Gastroesophageal sphincter (tissue), 4 donors: ENCODE results near the gene NOC3L. TPM values are rescaled to one million over a fixed set of nuclear protein-coding genes. Genes with fewer than 3 reads are reported as not detected.

Source experiments
- ATAC-seq: fragments of 150-250 bp; one replicate; pipeline ENCODE4 v1.9.1; 2016; ENCODE audit warnings: mild to moderate bottlenecking, moderate library complexity
- H3K27ac ChIP-seq, 4 donors: fragments of 200-600 bp; sonication (generic) in 3 of 4; 1 replicate in 3 of 4; 2 replicates in 1 of 4; pipeline ENCODE4 v1.5.1; 2016 to 2019
- H3K27me3 ChIP-seq: fragments of 200-600 bp; sonication (generic); one replicate; pipeline ENCODE4 v1.5.1; 2019
- H3K36me3 ChIP-seq, 2 donors: fragments of 200-600 bp; sonication (generic); one replicate each; pipeline ENCODE4 v1.5.1; 2019; ENCODE audit warnings: control low read depth in 1 of 2
- H3K4me1 ChIP-seq, 3 donors: fragments of 200-600 bp; sonication (generic); 1 replicate in 2 of 3; 2 replicates in 1 of 3; pipeline ENCODE4 v1.5.1; 2016 to 2019; ENCODE audit warnings: control low read depth in 2 of 3
- H3K4me3 ChIP-seq, 2 donors: fragments of 200-600 bp; sonication (generic); one replicate each; pipeline ENCODE4 v1.5.1; 2019; ENCODE audit warnings: mild to moderate bottlenecking in 1 of 2, moderate library complexity in 1 of 2
- H3K9me3 ChIP-seq, 3 donors: fragments of 200-600 bp; sonication (generic); one replicate each; pipeline ENCODE4 v1.5.1; 2017 to 2019; ENCODE audit warnings: control low read depth in 2 of 3
- EP300 ChIP-seq: sonication (generic); formaldehyde crosslinking; IDR thresholded peaks from one replicate; pipeline ENCODE4 v1.6.1; 2017; ENCODE audit warnings: antibody characterized with exemption, mild to moderate bottlenecking
- POLR2A ChIP-seq, 2 donors: fragments of 450-650 bp; IDR thresholded peaks; one replicate each; pipeline ENCODE4 v1.6.1; 2017; ENCODE audit warnings: antibody characterized with exemption in 2 of 2, mild to moderate bottlenecking in 2 of 2, moderate library complexity in 1 of 2
- POLR2AphosphoS5 ChIP-seq: sonication (generic); formaldehyde crosslinking; IDR thresholded peaks from one replicate; pipeline ENCODE4 v1.6.1; 2017; ENCODE audit warnings: antibody characterized with exemption
- WGBS, 2 donors: methylation state at CpG; one replicate each; pipeline ENCODE4 v1.1.5; 2018; ENCODE audit warnings: low coverage in 1 of 2; 5-methylcytosine and 5-hydroxymethylcytosine counted together
- total RNA-seq, 4 donors: library from RNA; depleted of rRNA; stranded (reverse); fragments of >200 nt; gene quantifications; one replicate each; pipeline ENCODE4 v1.1.0, GENCODE V29; 2016
- TF ChIP-seq, protein P1 (sequence below), 4 experiments: fragments of 200-600 bp in 2 of 4; fragments of 450-650 bp in 2 of 4; sonication (generic) in 1 of 4; IDR thresholded peaks; one replicate each; pipeline ENCODE4 v1.5.1; 2017 to 2019; ENCODE audit warnings: antibody characterized with exemption in 4 of 4, mild to moderate bottlenecking in 2 of 4, moderate library complexity in 2 of 4

The NOC3L gene
- total RNA-seq, 4 donors from 2014 or later, result 19.4 to 31.0 (median 24.5) TPM

GRCh38 chr10:94285271-94285670 is 77.5 kb downstream of the NOC3L start:
- Histone ChIP-seq H3K9me3 (no peaks in the 10 kb centered on the region), H3K4me3 (no peak overlapping the region), H3K27ac (no peak overlapping the region), H3K4me1 (peaks cover 0 to 2% (median 1%) of the 10 kb centered on the region in 3 donors), H3K27me3 (no peaks in the 10 kb centered on the region), H3K36me3 (peaks cover 0 to 26% of the 10 kb centered on the region in 2 donors)
- TF ChIP-seq, protein P1, sequence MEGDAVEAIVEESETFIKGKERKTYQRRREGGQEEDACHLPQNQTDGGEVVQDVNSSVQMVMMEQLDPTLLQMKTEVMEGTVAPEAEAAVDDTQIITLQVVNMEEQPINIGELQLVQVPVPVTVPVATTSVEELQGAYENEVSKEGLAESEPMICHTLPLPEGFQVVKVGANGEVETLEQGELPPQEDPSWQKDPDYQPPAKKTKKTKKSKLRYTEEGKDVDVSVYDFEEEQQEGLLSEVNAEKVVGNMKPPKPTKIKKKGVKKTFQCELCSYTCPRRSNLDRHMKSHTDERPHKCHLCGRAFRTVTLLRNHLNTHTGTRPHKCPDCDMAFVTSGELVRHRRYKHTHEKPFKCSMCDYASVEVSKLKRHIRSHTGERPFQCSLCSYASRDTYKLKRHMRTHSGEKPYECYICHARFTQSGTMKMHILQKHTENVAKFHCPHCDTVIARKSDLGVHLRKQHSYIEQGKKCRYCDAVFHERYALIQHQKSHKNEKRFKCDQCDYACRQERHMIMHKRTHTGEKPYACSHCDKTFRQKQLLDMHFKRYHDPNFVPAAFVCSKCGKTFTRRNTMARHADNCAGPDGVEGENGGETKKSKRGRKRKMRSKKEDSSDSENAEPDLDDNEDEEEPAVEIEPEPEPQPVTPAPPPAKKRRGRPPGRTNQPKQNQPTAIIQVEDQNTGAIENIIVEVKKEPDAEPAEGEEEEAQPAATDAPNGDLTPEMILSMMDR (IDR thresholded peaks at IDR 0.05), result no peak
- TF ChIP-seq POLR2A (IDR thresholded peaks at IDR 0.05) (no peak), POLR2AphosphoS5 (no peak), EP300 (no peak)
- no peak for ATAC-seq
- 80 to 83% methylated on average over 6 to 7 of the region's 7 CpGs for WGBS, 2 donors

Other genes starting within 250 kb of the NOC3L start
- 10 to 100 TPM; 16.9 to 26.6 (median 17.9) TPM for gene TBC1D12, start 39.6 kb upstream of the NOC3L start, total RNA-seq
- 10 to 100 TPM in 1 of 4 donors, 1 to 10 TPM in 3; 1.5 to 11.4 (median 4.3) TPM for gene HELLS, start 182.8 kb upstream of the NOC3L start, total RNA-seq